Thoracic aorta (tissue), 2 donors: ENCODE results near the gene ACTR3C. TPM values are rescaled to one million over a fixed set of nuclear protein-coding genes. Genes with fewer than 3 reads are reported as not detected.
"Not testable (repeated sequence)": the region's sequence is repeated elsewhere in the genome, so short reads cannot be mapped to it uniquely, and the experiment has no call there.

Source experiments
- ATAC-seq: fragments of 150-250 bp; one replicate; pipeline ENCODE4 v1.8.0; 2017; ENCODE audit warnings: low read depth; ENCODE audit not compliant: insufficient number of reproducible peaks, low FRiP score
- DNase-seq: peaks from one replicate; pipeline ENCODE4 v3.0.0-alpha.2; 2020; ENCODE audit warnings: low spot score
- H3K27ac ChIP-seq, 2 donors: fragments of 200-600 bp; sonication (generic); 1 replicate in 1 of 2; 2 replicates in 1 of 2; pipeline ENCODE4 v1.5.1; 2016; ENCODE audit warnings: mild to moderate bottlenecking in 2 of 2, moderate library complexity in 2 of 2
- H3K27me3 ChIP-seq: fragments of 200-600 bp; sonication (generic); replicated peaks from 2 replicates; pipeline ENCODE4 v1.6.0; 2016; ENCODE audit warnings: mild to moderate bottlenecking; ENCODE audit not compliant: insufficient read depth
- H3K36me3 ChIP-seq: fragments of 200-600 bp; sonication (generic); one replicate; pipeline ENCODE4 v1.5.1; 2016
- H3K4me1 ChIP-seq, 2 donors: fragments of 200-600 bp; sonication (generic); 1 replicate in 1 of 2; 2 replicates in 1 of 2; pipeline versions ENCODE4 v1.5.1 to v1.6.0; 2016; ENCODE audit warnings: low read depth in 2 of 2, mild to moderate bottlenecking in 1 of 2; ENCODE audit not compliant: control insufficient read depth in 1 of 2
- H3K4me3 ChIP-seq: fragments of 200-600 bp; sonication (generic); 2 replicates; pipeline ENCODE4 v1.5.1; 2016; ENCODE audit warnings: mild to moderate bottlenecking
- H3K9me3 ChIP-seq: fragments of 200-600 bp; sonication (generic); 2 replicates; pipeline ENCODE4 v1.5.1; 2016
- total RNA-seq, 2 donors: library from RNA; depleted of rRNA; stranded (reverse); fragments of >200 nt; gene quantifications; one replicate each; pipeline versions ENCODE4 v1.1.0 to v1.2.3, GENCODE V29; 2016

ACTR3C gene
- total RNA-seq, 2 donors from 2014 or later, result 0.14 to 6.4 TPM

- not testable (repeated sequence) for H3K4me1 ChIP-seq, H3K36me3 ChIP-seq, H3K4me3 ChIP-seq, H3K27ac ChIP-seq, H3K27me3 ChIP-seq, ATAC-seq, H3K9me3 ChIP-seq, DNase-seq
Observed at GRCh38 chr7:150304499-150305258, 18.7 kb downstream of the ACTR3C start.

- H3K36me3 ChIP-seq, H3K27me3 ChIP-seq, ATAC-seq, H3K9me3 ChIP-seq, H3K4me1 ChIP-seq, DNase-seq, H3K27ac ChIP-seq, H3K4me3 ChIP-seq: not testable (repeated sequence)
Observed at GRCh38 chr7:150302908-150303310, 20.4 kb downstream of the ACTR3C start.

- H3K9me3 ChIP-seq, H3K36me3 ChIP-seq, H3K27ac ChIP-seq, H3K4me1 ChIP-seq, DNase-seq, H3K27me3 ChIP-seq, ATAC-seq, H3K4me3 ChIP-seq: not testable (repeated sequence)
Observed at GRCh38 chr7:150297978-150298377, 25.4 kb downstream of the ACTR3C start.

GRCh38 chr7:150296802-150297201, 26.5 kb downstream of the ACTR3C start:
- not testable (repeated sequence) for H3K27ac ChIP-seq, H3K27me3 ChIP-seq, H3K36me3 ChIP-seq, H3K9me3 ChIP-seq, DNase-seq, ATAC-seq, H3K4me3 ChIP-seq, H3K4me1 ChIP-seq

- not testable (repeated sequence) for DNase-seq, H3K36me3 ChIP-seq, ATAC-seq
Observed at GRCh38 chr7:150295614-150296013, 27.7 kb downstream of the ACTR3C start.

GRCh38 chr7:150295027-150295426, 28.3 kb downstream of the ACTR3C start:
- not testable (repeated sequence) for H3K27ac ChIP-seq, DNase-seq, H3K4me3 ChIP-seq, H3K36me3 ChIP-seq, ATAC-seq, H3K27me3 ChIP-seq, H3K9me3 ChIP-seq, H3K4me1 ChIP-seq

More at GRCh38 chr7:150295614-150296013, 27.7 kb downstream of the ACTR3C start:
- not testable (repeated sequence) for H3K9me3 ChIP-seq, H3K4me1 ChIP-seq, H3K4me3 ChIP-seq, H3K27me3 ChIP-seq, H3K27ac ChIP-seq

GRCh38 chr7:150290317-150290716, 33.0 kb downstream of the ACTR3C start:
- not testable (repeated sequence) for ATAC-seq, H3K4me3 ChIP-seq, H3K27me3 ChIP-seq, H3K4me1 ChIP-seq, DNase-seq, H3K9me3 ChIP-seq, H3K27ac ChIP-seq, H3K36me3 ChIP-seq

GRCh38 chr7:150288816-150289215, 34.5 kb downstream of the ACTR3C start:
- not testable (repeated sequence) for H3K4me1 ChIP-seq, H3K36me3 ChIP-seq, DNase-seq, H3K27ac ChIP-seq, H3K27me3 ChIP-seq, ATAC-seq, H3K9me3 ChIP-seq, H3K4me3 ChIP-seq

- not testable (repeated sequence) for H3K4me1 ChIP-seq, H3K4me3 ChIP-seq, H3K9me3 ChIP-seq, DNase-seq, ATAC-seq, H3K36me3 ChIP-seq, H3K27me3 ChIP-seq, H3K27ac ChIP-seq
Observed at GRCh38 chr7:150287815-150288214, 35.5 kb downstream of the ACTR3C start.
